ENCODE measurements around the gene SRR.

SRR gene

GRCh38 chr17:2271985-2272702 is 31.6 kb upstream of the SRR start:
- TF ChIP-seq EZH2phosphoT487 (conservative IDR thresholded peaks at IDR 0.05; ENCODE audit: low read length) = no peak
- TF ChIP-seq, protein P1, sequence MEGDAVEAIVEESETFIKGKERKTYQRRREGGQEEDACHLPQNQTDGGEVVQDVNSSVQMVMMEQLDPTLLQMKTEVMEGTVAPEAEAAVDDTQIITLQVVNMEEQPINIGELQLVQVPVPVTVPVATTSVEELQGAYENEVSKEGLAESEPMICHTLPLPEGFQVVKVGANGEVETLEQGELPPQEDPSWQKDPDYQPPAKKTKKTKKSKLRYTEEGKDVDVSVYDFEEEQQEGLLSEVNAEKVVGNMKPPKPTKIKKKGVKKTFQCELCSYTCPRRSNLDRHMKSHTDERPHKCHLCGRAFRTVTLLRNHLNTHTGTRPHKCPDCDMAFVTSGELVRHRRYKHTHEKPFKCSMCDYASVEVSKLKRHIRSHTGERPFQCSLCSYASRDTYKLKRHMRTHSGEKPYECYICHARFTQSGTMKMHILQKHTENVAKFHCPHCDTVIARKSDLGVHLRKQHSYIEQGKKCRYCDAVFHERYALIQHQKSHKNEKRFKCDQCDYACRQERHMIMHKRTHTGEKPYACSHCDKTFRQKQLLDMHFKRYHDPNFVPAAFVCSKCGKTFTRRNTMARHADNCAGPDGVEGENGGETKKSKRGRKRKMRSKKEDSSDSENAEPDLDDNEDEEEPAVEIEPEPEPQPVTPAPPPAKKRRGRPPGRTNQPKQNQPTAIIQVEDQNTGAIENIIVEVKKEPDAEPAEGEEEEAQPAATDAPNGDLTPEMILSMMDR (IDR thresholded peaks at IDR 0.05; ENCODE audit: insufficient read depth, low read length, poor library complexity, severe bottlenecking) = no peak
- no peak overlapping the region for H3K4me2 ChIP-seq (ENCODE audit: low read depth, low read length, poor library complexity, severe bottlenecking)
- no peak overlapping the region for H2AFZ ChIP-seq (ENCODE audit: low read depth, low read length, severe bottlenecking)
- no peaks in the 10 kb centered on the region for H3K9me3 ChIP-seq (ENCODE audit: insufficient read depth, low read length)
- H3K4me3 ChIP-seq (ENCODE audit: insufficient read depth, low read length, poor library complexity, severe bottlenecking) = no peak overlapping the region
- no peaks in the 10 kb centered on the region for H4K20me1 ChIP-seq (ENCODE audit: low read depth, low read length)
- H3K79me2 ChIP-seq (ENCODE audit: insufficient read depth, low read length) = no peaks in the 10 kb centered on the region
- no peaks in the 10 kb centered on the region for H3K9me2 ChIP-seq (replicated peaks; ENCODE audit: insufficient read depth, low read length)
- no peak overlapping the region for H3K27ac ChIP-seq (ENCODE audit: low read depth, low read length)
- no peaks in the 10 kb centered on the region for H3K27me3 ChIP-seq (ENCODE audit: low read length)
- no peak overlapping the region for H3K9ac ChIP-seq (ENCODE audit: low read length)
- no peaks in the 10 kb centered on the region for H3F3A ChIP-seq (ENCODE audit: insufficient read depth)
- H3K36me3 ChIP-seq (ENCODE audit: low read length) = no peaks in the 10 kb centered on the region

DNA sequence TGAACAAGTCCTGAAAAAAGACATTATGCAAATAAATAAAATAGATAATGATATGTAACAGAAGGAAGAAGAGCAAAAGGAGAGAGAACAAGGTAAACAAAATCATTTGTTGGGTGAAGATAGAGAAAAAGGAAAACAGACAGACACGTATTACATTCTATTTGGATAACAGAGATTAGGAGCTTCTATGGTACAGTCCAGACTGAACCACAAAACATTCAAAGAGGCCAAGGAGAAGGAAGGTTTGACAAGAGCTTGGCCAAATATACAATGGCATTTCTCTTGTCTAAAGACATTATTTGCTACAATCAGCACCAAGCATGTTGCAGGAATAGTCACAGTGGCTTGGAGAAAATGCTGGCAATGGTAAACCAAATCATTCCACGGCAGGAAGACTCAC is 29.3 kb upstream of the SRR start:
- TF ChIP-seq, protein P1 (IDR thresholded peaks at IDR 0.05; ENCODE audit: insufficient read depth, low read length, poor library complexity, severe bottlenecking) = no peak
- no peak for TF ChIP-seq EZH2phosphoT487 (conservative IDR thresholded peaks at IDR 0.05; ENCODE audit: low read length)
- no peaks in the 10 kb centered on the region for H3K9me3 ChIP-seq (ENCODE audit: insufficient read depth, low read length)
- H3K79me2 ChIP-seq (ENCODE audit: insufficient read depth, low read length) = no peaks in the 10 kb centered on the region
- no peaks in the 10 kb centered on the region for H3K36me3 ChIP-seq (ENCODE audit: low read length)
- no peaks in the 10 kb centered on the region for H4K20me1 ChIP-seq (ENCODE audit: low read depth, low read length)
- no peaks in the 10 kb centered on the region for H3K9me2 ChIP-seq (replicated peaks; ENCODE audit: insufficient read depth, low read length)
- H3K27ac ChIP-seq (ENCODE audit: low read depth, low read length) = no peak overlapping the region
- H3F3A ChIP-seq (ENCODE audit: insufficient read depth) = no peaks in the 10 kb centered on the region
- no peak overlapping the region for H3K4me3 ChIP-seq (ENCODE audit: insufficient read depth, low read length, poor library complexity, severe bottlenecking)
- no peaks in the 10 kb centered on the region for H3K27me3 ChIP-seq (ENCODE audit: low read length)
- H3K9ac ChIP-seq (ENCODE audit: low read length) = no peak overlapping the region
- H3K4me2 ChIP-seq (ENCODE audit: low read depth, low read length, poor library complexity, severe bottlenecking) = no peak overlapping the region
- H2AFZ ChIP-seq (ENCODE audit: low read depth, low read length, severe bottlenecking) = no peak overlapping the region

- Histone ChIP-seq H3K27ac (ENCODE audit: low read depth, low read length) (no peak overlapping the region), H3K4me2 (ENCODE audit: low read depth, low read length, poor library complexity, severe bottlenecking) (no peak overlapping the region), H3K9me3 (ENCODE audit: insufficient read depth, low read length) (no peaks in the 10 kb centered on the region), H3F3A (ENCODE audit: insufficient read depth) (no peaks in the 10 kb centered on the region), H3K36me3 (ENCODE audit: low read length) (no peaks in the 10 kb centered on the region), H2AFZ (ENCODE audit: low read depth, low read length, severe bottlenecking) (no peak overlapping the region), H3K4me3 (ENCODE audit: insufficient read depth, low read length, poor library complexity, severe bottlenecking) (no peak overlapping the region), H4K20me1 (ENCODE audit: low read depth, low read length) (no peaks in the 10 kb centered on the region), H3K9ac (ENCODE audit: low read length) (no peak overlapping the region), H3K79me2 (ENCODE audit: insufficient read depth, low read length) (no peaks in the 10 kb centered on the region), H3K9me2 (replicated peaks; ENCODE audit: insufficient read depth, low read length) (no peaks in the 10 kb centered on the region), H3K27me3 (ENCODE audit: low read length) (no peaks in the 10 kb centered on the region)
- no peak for TF ChIP-seq EZH2phosphoT487 (conservative IDR thresholded peaks at IDR 0.05; ENCODE audit: low read length)
- TF ChIP-seq, protein P1 (IDR thresholded peaks at IDR 0.05; ENCODE audit: insufficient read depth, low read length, poor library complexity, severe bottlenecking) = no peak
Observed at GRCh38 chr17:2275722-2276121, 28.0 kb upstream of the SRR start.
